ENCODE measurements around the gene ESRRG. TPM values are rescaled to one million over a fixed set of nuclear protein-coding genes. Genes with fewer than 3 reads are reported as not detected.
A peak's percentile ranks its signal among the peaks of the same experiment; 100 is the strongest.

The ESRRG gene
- total and polyA plus RNA-seq, 4 donors, result 0.19 to 4.5 (median 1.3) TPM

GRCh38 chr1:216554934-216555333 is 168.3 kb downstream of the ESRRG start:
- Histone ChIP-seq H3K4me1 (ENCODE audit: control insufficient read depth in 5 of 5, insufficient read depth in 5 of 5, low read length in 5 of 5) (peaks cover 0 to 6% (median 0%) of the 10 kb centered on the region in 5 donors), H3K9me3 (ENCODE audit: control insufficient read depth in 4 of 4, insufficient read depth in 3 of 4, low read length in 3 of 4) (no peaks in the 10 kb centered on the region), H3K27me3 (ENCODE audit: control insufficient read depth in 3 of 3, insufficient read depth in 3 of 3, low read length in 2 of 3) (no peaks in the 10 kb centered on the region), H3K4me3 (no peak overlapping the region), H3K9ac (ENCODE audit: insufficient read depth in 1 of 2, low read length in 2 of 2) (no peak overlapping the region), H3K27ac (ENCODE audit: low read depth in 1 of 2, low read length in 1 of 2) (no peak overlapping the region), H3K36me3 (ENCODE audit: control insufficient read depth in 4 of 4, insufficient read depth in 4 of 4, low read length in 4 of 4) (no peaks in the 10 kb centered on the region)
- DNase-seq (no peak), ATAC-seq (ENCODE audit: insufficient read depth, low FRiP score) (no peak)
- no peak for TF ChIP-seq CTCF (IDR thresholded peaks at IDR 0.05; ENCODE audit: control extremely low read depth, extremely low read depth)

GRCh38 chr1:216553766-216554165 is 169.5 kb downstream of the ESRRG start:
- Histone ChIP-seq H3K27ac (ENCODE audit: low read depth in 1 of 2, low read length in 1 of 2) (no peak overlapping the region), H3K9me3 (ENCODE audit: control insufficient read depth in 4 of 4, insufficient read depth in 3 of 4, low read length in 3 of 4) (no peaks in the 10 kb centered on the region), H3K36me3 (ENCODE audit: control insufficient read depth in 4 of 4, insufficient read depth in 4 of 4, low read length in 4 of 4) (no peaks in the 10 kb centered on the region), H3K27me3 (ENCODE audit: control insufficient read depth in 3 of 3, insufficient read depth in 3 of 3, low read length in 2 of 3) (no peaks in the 10 kb centered on the region), H3K9ac (ENCODE audit: insufficient read depth in 1 of 2, low read length in 2 of 2) (no peak overlapping the region), H3K4me1 (ENCODE audit: control insufficient read depth in 5 of 5, insufficient read depth in 5 of 5, low read length in 5 of 5) (peaks cover 0 to 9% (median 0%) of the 10 kb centered on the region in 5 donors), H3K4me3 (no peak overlapping the region)
- 86 to 87% methylated on average over 3 of the region's 3 CpGs for WGBS, 2 donors
- ATAC-seq (ENCODE audit: insufficient read depth, low FRiP score) (no peak), DNase-seq (no peak)
- TF ChIP-seq CTCF (IDR thresholded peaks at IDR 0.05; ENCODE audit: control extremely low read depth, extremely low read depth), result no peak

- no peaks in the 10 kb centered on the region for H3K27me3 ChIP-seq (ENCODE audit: control insufficient read depth in 3 of 3, insufficient read depth in 3 of 3, low read length in 2 of 3)
- WGBS, 2 donors, result 42 to 55% methylated on average over 1 of the region's 1 CpG
- no peak overlapping the region for H3K9ac ChIP-seq (ENCODE audit: insufficient read depth in 1 of 2, low read length in 2 of 2)
- no peaks in the 10 kb centered on the region for H3K36me3 ChIP-seq (ENCODE audit: control insufficient read depth in 4 of 4, insufficient read depth in 4 of 4, low read length in 4 of 4)
- TF ChIP-seq CTCF (IDR thresholded peaks at IDR 0.05; ENCODE audit: control extremely low read depth, extremely low read depth), result no peak
- no peak for ATAC-seq (ENCODE audit: insufficient read depth, low FRiP score)
- no peaks in the 10 kb centered on the region for H3K9me3 ChIP-seq (ENCODE audit: control insufficient read depth in 4 of 4, insufficient read depth in 3 of 4, low read length in 3 of 4)
- H3K27ac ChIP-seq (ENCODE audit: low read depth in 1 of 2, low read length in 1 of 2), result no peak overlapping the region
- peaks cover 0 to 9% (median 0%) of the 10 kb centered on the region in 5 donors for H3K4me1 ChIP-seq (ENCODE audit: control insufficient read depth in 5 of 5, insufficient read depth in 5 of 5, low read length in 5 of 5)
- DNase-seq, result no peak
- no peak overlapping the region for H3K4me3 ChIP-seq
Observed at GRCh38 chr1:216553040-216553439, 170.2 kb downstream of the ESRRG start.

GRCh38 chr1:216549796-216550195 is 173.4 kb downstream of the ESRRG start:
- H3K27ac ChIP-seq (ENCODE audit: low read depth in 1 of 2, low read length in 1 of 2), result no peak overlapping the region
- H3K4me1 ChIP-seq (ENCODE audit: control insufficient read depth in 5 of 5, insufficient read depth in 5 of 5, low read length in 5 of 5), result peaks cover 0 to 9% (median 0%) of the 10 kb centered on the region in 5 donors
- H3K9ac ChIP-seq (ENCODE audit: insufficient read depth in 1 of 2, low read length in 2 of 2), result no peak overlapping the region
- no peaks in the 10 kb centered on the region for H3K36me3 ChIP-seq (ENCODE audit: control insufficient read depth in 4 of 4, insufficient read depth in 4 of 4, low read length in 4 of 4)
- TF ChIP-seq CTCF (IDR thresholded peaks at IDR 0.05; ENCODE audit: control extremely low read depth, extremely low read depth), result no peak
- DNase-seq (peak in 2 of 3 donors; percentile 39 to 52), ATAC-seq (ENCODE audit: insufficient read depth, low FRiP score) (no peak)
- no peaks in the 10 kb centered on the region for H3K27me3 ChIP-seq (ENCODE audit: control insufficient read depth in 3 of 3, insufficient read depth in 3 of 3, low read length in 2 of 3)
- H3K9me3 ChIP-seq (ENCODE audit: control insufficient read depth in 4 of 4, insufficient read depth in 3 of 4, low read length in 3 of 4), result no peaks in the 10 kb centered on the region
- H3K4me3 ChIP-seq, result no peak overlapping the region
- WGBS, 2 donors, result 59 to 69% methylated on average over 4 of the region's 4 CpGs

Data from lung (tissue), 12 donors.